K562 (cell line): ENCODE measurements around the gene FREM3. TPM values are rescaled to one million over a fixed set of nuclear protein-coding genes. Genes with fewer than 3 reads are reported as not detected.

Experiments used
- ATAC-seq: fragments of 200-7000 bp; cut with Tn5 transposase; 3 replicates; pipeline ENCODE4 v1.9.1; 2020; ENCODE audit warnings: moderate library complexity
- BruUV-seq: library from RNA; stranded (reverse); fragments of 400-500 nt; replicated peaks from 2 replicates; lab custom pipeline; 2021; lab: Mats Ljungman, UMichigan
- CTCF ChIA-PET: fragments of 300-600 bp; formaldehyde crosslinking; extraction: SDS; loops from one replicate; lab custom pipeline; 2021; ENCODE audit warnings: low intra/inter-chr PET ratio; lab: Yijun Ruan, JAX
- POLR2A ChIA-PET: fragments of 300-600, 350-650 bp; sonication (Branson Sonifier 250); formaldehyde crosslinking; extraction: SDS; loops from one replicate; lab custom pipeline; 2021; ENCODE audit warnings: antibody characterized with exemption, inconsistent platforms; lab: Yijun Ruan, JAX
- DNase-seq, 4 experiments: peaks; one replicate each; pipeline versions ENCODE4 v3.0.0 to v3.0.0-alpha.2; 2011 to 2018; ENCODE audit warnings: low spot score in 3 of 4, mixed read lengths in 3 of 4; ENCODE audit errors: extremely low read depth in 1 of 4
- FAIRE-seq: peaks from 2 replicates; lab custom pipeline; 2011; peaks lifted over from hg19 to GRCh38; lab: Jason Lieb, UNC
- H2AFZ ChIP-seq: 2 replicates; pipeline ENCODE4 v1.6.0; 2011; ENCODE audit warnings: low read depth, low read length, control low read depth, inconsistent platforms
- H3K27ac ChIP-seq: fragments of 200-600 bp; 3 replicates; pipeline ENCODE4 v1.8.0; 2011; ENCODE audit warnings: low read depth, mild to moderate bottlenecking, control low read depth, inconsistent platforms, low read length, moderate library complexity, mixed read lengths; ENCODE audit errors: extremely low read depth
- H3K27me3 ChIP-seq, 2 experiments: fragments of 300-600 bp in 1 of 2; 2 replicates in 1 of 2; 3 replicates in 1 of 2; pipeline versions ENCODE4 v1.6.0 to v1.8.0; 2011; ENCODE audit warnings: inconsistent platforms in 2 of 2, low read length in 2 of 2, mild to moderate bottlenecking in 1 of 2, mixed read lengths in 1 of 2, moderate library complexity in 1 of 2; ENCODE audit not compliant: control insufficient read depth in 2 of 2, insufficient read depth in 2 of 2
- H3K36me3 ChIP-seq: fragments of 300-600 bp; 3 replicates; pipeline ENCODE4 v1.8.0; 2011; ENCODE audit warnings: mild to moderate bottlenecking, low read length, inconsistent platforms; ENCODE audit not compliant: control insufficient read depth, insufficient read depth
- H3K4me1 ChIP-seq, 2 experiments: fragments of 200-600 bp in 1 of 2; replicated peaks in 1 of 2; 2 replicates in 1 of 2; 3 replicates in 1 of 2; pipeline versions ENCODE4 v1.5.1 to v1.8.0; 2011; ENCODE audit warnings: inconsistent platforms in 2 of 2, low read length in 2 of 2, mild to moderate bottlenecking in 1 of 2, mixed read lengths in 1 of 2, moderate library complexity in 1 of 2; ENCODE audit not compliant: control insufficient read depth in 2 of 2, insufficient read depth in 2 of 2
- H3K4me2 ChIP-seq: 2 replicates; pipeline ENCODE4 v1.6.1; 2011; ENCODE audit warnings: low read length, control low read depth, inconsistent platforms, mixed read lengths; ENCODE audit not compliant: insufficient read depth
- H3K4me3 ChIP-seq: fragments of 200-600 bp; sonication (generic), shearing (Covaris generic); 2 replicates; pipeline ENCODE4 v1.5.1; 2016; ENCODE audit warnings: control low read depth, inconsistent platforms
- H3K79me2 ChIP-seq: fragments of 200-600 bp; 3 replicates; pipeline ENCODE4 v1.8.0; 2011; ENCODE audit warnings: low read length, inconsistent platforms; ENCODE audit not compliant: control insufficient read depth, insufficient read depth
- H3K9ac ChIP-seq, 2 experiments: 2 replicates each; pipeline versions ENCODE4 v1.6.0 to v1.6.1; 2011; ENCODE audit warnings: low read depth in 2 of 2, low read length in 2 of 2, control low read depth in 1 of 2, inconsistent platforms in 1 of 2, mild to moderate bottlenecking in 1 of 2, mixed read lengths in 1 of 2; ENCODE audit not compliant: insufficient read depth in 1 of 2
- H3K9me1 ChIP-seq: one replicate; pipeline ENCODE4 v1.6.0; 2011; ENCODE audit warnings: inconsistent platforms, mild to moderate bottlenecking, low read length, moderate library complexity; ENCODE audit not compliant: control insufficient read depth, insufficient read depth
- H3K9me3 ChIP-seq: replicated peaks from 2 replicates; pipeline ENCODE4 v1.5.1; 2011; ENCODE audit warnings: low read depth, low read length, inconsistent platforms; ENCODE audit not compliant: control insufficient read depth, insufficient read depth
- H4K20me1 ChIP-seq: replicated peaks from 2 replicates; pipeline ENCODE4 v1.6.1; 2011; ENCODE audit warnings: low read length, inconsistent platforms, mixed read lengths; ENCODE audit not compliant: control insufficient read depth, insufficient read depth
- BDP1 ChIP-seq: IDR thresholded peaks from 3 replicates; pipeline ENCODE4 v1.6.1; 2011; ENCODE audit not compliant: insufficient read length, insufficient read depth
- BHLHE40 ChIP-seq: IDR thresholded peaks from 2 replicates; pipeline ENCODE4 v1.6.1; 2011; ENCODE audit warnings: low read length, improper control_type of control experiment
- GATA2 ChIP-seq: sonication (generic); formaldehyde crosslinking; IDR thresholded peaks from 2 replicates; pipeline ENCODE4 v1.4.0; 2020; ENCODE audit warnings: mild to moderate bottlenecking, missing genetic modification reagents
- HEY1 ChIP-seq: fragments of 250-450 bp; sonication (Bioruptor Pico); IDR thresholded peaks from 2 replicates; pipeline ENCODE4 v1.5.0; 2020; ENCODE audit warnings: mild to moderate bottlenecking, moderate library complexity, borderline replicate concordance
- RBM39 ChIP-seq: fragments of 200-400 bp; formaldehyde crosslinking; optimal IDR thresholded peaks from 2 replicates; pipeline ENCODE3; 2018; ENCODE audit warnings: low read depth, low read length
- SAP30 ChIP-seq: fragments of 200-600 bp; sonication (generic); IDR thresholded peaks from 2 replicates; pipeline ENCODE4 v1.6.1; 2012; ENCODE audit warnings: borderline replicate concordance, low read depth, mild to moderate bottlenecking, moderate library complexity, low read length, control low read depth, inconsistent platforms; ENCODE audit not compliant: insufficient read depth, poor library complexity, severe bottlenecking
- TBP ChIP-seq: optimal IDR thresholded peaks from 2 replicates; pipeline ENCODE3; 2011; ENCODE audit warnings: low read depth, low read length, improper control_type of control experiment
- ZFP30 ChIP-seq: fragments of 250-450 bp; sonication (Bioruptor Pico); IDR thresholded peaks from 2 replicates; pipeline ENCODE4 v1.8.0; 2022; ENCODE audit warnings: moderate library complexity, mild to moderate bottlenecking, inconsistent platforms, borderline replicate concordance
- ZKSCAN8 ChIP-seq: fragments of 200-800 bp; sonication (Bioruptor generic); IDR thresholded peaks from 2 replicates; pipeline ENCODE4 v1.6.1; 2016; ENCODE audit warnings: missing genetic modification characterization, missing compliant biosample characterization
- ZNF124 ChIP-seq: sonication (generic); formaldehyde crosslinking; IDR thresholded peaks from 2 replicates; pipeline ENCODE4 v1.8.1; 2022; ENCODE audit warnings: missing genetic modification reagents
- ZNF354B ChIP-seq: fragments of 250-450 bp; sonication (Bioruptor Pico); IDR thresholded peaks from 2 replicates; pipeline ENCODE4 v1.4.0; 2020
- ZNF408 ChIP-seq: fragments of 250-450 bp; sonication (Bioruptor Pico); IDR thresholded peaks from 2 replicates; pipeline ENCODE4 v1.4.0; 2020; ENCODE audit warnings: low read depth, mild to moderate bottlenecking, moderate library complexity
- ZNF79 ChIP-seq: fragments of 250-450 bp; sonication (Bioruptor Pico); IDR thresholded peaks from 2 replicates; pipeline ENCODE4 v1.4.0; 2020; ENCODE audit warnings: low read depth, mild to moderate bottlenecking, moderate library complexity
- WGBS: fragments of 100-300 bp; shearing (Covaris generic); methylation state at CpG from one replicate; pipeline ENCODE4 v1.1.6; 2016; ENCODE audit warnings: low coverage, mixed read lengths; ENCODE audit not compliant: insufficient coverage; ENCODE audit errors: missing lambda C conversion rate; 5-methylcytosine and 5-hydroxymethylcytosine counted together
- in situ Hi-C: fragments of 300-500 bp; cut with MboI; formaldehyde crosslinking; loops from 4 replicates; pipeline ENCODE4 v1.15.0; 2018; ENCODE audit warnings: inconsistent platforms, mixed read lengths
- intact Hi-C: fragments of 100-400 bp; cut with micrococcal nuclease; formaldehyde crosslinking; loops from 2 replicates; pipeline ENCODE4 v1.14.2; 2022
- polyA plus RNA-seq, 8 experiments: library from polyadenylated mRNA; depleted of rRNA in 4 of 8; stranded (reverse) in 5 of 8; unstranded in 3 of 8; fragments of >200 nt; fragmentation: Nextera tagmentation in 2 of 8; fragmentation: Illumina TruSeq in 1 of 8; extraction: Ambion mirVana in 2 of 8; extraction: Trizol in 1 of 8; gene quantifications; 2 replicates each; pipeline versions ENCODE4 v1.2.1 to v1.2.3, GENCODE V29; 2011 to 2014; ENCODE audit warnings: inconsistent platforms in 1 of 8, missing spikeins in 1 of 8
- total RNA-seq, 7 experiments: library from RNA; depleted of rRNA in 6 of 7; stranded (reverse); fragments of >200 nt in 6 of 7; fragmentation: Illumina TruSeq in 2 of 7; extraction: Trizol in 2 of 7; gene quantifications; 2 replicates each; pipeline versions ENCODE4 v1.2.1 to v1.2.3, GENCODE V29; 2011 to 2021; ENCODE audit warnings: low replicate concordance in 1 of 7
- TF ChIP-seq, protein P1 (sequence below): fragments of 450-650 bp; IDR thresholded peaks from 2 replicates; pipeline ENCODE4 v1.6.1; 2016; ENCODE audit warnings: mild to moderate bottlenecking, moderate library complexity

The FREM3 gene
- total and polyA plus RNA-seq, 9 of the 15 experiments (the other 6 are each of a cell fraction or from before 2014, with no cell fraction given) = not detected

DNA sequence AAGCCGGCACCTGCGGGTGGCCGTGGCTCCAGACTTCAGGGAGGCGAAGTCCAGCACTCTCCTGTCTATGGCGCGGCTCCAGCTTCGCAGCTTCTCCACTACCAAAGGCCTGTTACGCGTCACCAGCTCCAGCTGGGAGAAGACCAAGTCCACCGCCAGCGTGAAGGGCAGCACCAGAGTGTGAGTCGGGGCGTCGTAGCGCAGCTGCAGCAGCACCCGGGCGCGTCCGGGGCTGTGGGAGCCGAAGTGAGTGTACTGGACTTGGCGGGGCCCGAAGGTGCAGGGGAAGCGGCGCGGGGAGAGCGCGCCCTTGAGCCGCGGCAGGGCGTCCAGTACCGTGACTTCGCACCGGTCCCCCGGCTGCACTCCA lies 444 bp downstream of the FREM3 start:
- Histone ChIP-seq H3K9me1 (no peaks in the 10 kb centered on the region), H3K9me3 (no peaks in the 10 kb centered on the region), H3K4me1 (peaks cover 0 to 18% of the 10 kb centered on the region in 2 experiments; a peak in 3 of 5 replicates), H3K27ac (no peak overlapping the region), H3K4me2 (no peak overlapping the region), H2AFZ (no peak overlapping the region), H3K79me2 (no peaks in the 10 kb centered on the region), H4K20me1 (no peaks in the 10 kb centered on the region), H3K9ac (no peak overlapping the region), H3K36me3 (no peaks in the 10 kb centered on the region), H3K27me3 (peaks cover 13 to 41% of the 10 kb centered on the region in 2 experiments), H3K4me3 (no peak overlapping the region)
- intact Hi-C loops = no loop called here
- FAIRE-seq (no peak), DNase-seq (no peak), ATAC-seq (no peak)
- POLR2A ChIA-PET = no interaction called here
- no TSS peak for BruUV-seq
- WGBS = 41% methylated on average over 18 of the region's 34 CpGs
- CTCF ChIA-PET = no interaction called here
- in situ Hi-C loops = no loop called here
- TF ChIP-seq SAP30 (no peak), HEY1 (CRISPR knock-in tag) (no peak), ZNF354B (CRISPR knock-in tag) (no peak), RBM39 (no peak), TBP (no peak), ZNF408 (no peak), ZNF79 (CRISPR knock-in tag) (no peak), BDP1 (no peak), GATA2 (no peak), ZKSCAN8 (no peak), ZNF124 (no peak), BHLHE40 (no peak), ZFP30 (CRISPR knock-in tag) (no peak)
- TF ChIP-seq, protein P1, sequence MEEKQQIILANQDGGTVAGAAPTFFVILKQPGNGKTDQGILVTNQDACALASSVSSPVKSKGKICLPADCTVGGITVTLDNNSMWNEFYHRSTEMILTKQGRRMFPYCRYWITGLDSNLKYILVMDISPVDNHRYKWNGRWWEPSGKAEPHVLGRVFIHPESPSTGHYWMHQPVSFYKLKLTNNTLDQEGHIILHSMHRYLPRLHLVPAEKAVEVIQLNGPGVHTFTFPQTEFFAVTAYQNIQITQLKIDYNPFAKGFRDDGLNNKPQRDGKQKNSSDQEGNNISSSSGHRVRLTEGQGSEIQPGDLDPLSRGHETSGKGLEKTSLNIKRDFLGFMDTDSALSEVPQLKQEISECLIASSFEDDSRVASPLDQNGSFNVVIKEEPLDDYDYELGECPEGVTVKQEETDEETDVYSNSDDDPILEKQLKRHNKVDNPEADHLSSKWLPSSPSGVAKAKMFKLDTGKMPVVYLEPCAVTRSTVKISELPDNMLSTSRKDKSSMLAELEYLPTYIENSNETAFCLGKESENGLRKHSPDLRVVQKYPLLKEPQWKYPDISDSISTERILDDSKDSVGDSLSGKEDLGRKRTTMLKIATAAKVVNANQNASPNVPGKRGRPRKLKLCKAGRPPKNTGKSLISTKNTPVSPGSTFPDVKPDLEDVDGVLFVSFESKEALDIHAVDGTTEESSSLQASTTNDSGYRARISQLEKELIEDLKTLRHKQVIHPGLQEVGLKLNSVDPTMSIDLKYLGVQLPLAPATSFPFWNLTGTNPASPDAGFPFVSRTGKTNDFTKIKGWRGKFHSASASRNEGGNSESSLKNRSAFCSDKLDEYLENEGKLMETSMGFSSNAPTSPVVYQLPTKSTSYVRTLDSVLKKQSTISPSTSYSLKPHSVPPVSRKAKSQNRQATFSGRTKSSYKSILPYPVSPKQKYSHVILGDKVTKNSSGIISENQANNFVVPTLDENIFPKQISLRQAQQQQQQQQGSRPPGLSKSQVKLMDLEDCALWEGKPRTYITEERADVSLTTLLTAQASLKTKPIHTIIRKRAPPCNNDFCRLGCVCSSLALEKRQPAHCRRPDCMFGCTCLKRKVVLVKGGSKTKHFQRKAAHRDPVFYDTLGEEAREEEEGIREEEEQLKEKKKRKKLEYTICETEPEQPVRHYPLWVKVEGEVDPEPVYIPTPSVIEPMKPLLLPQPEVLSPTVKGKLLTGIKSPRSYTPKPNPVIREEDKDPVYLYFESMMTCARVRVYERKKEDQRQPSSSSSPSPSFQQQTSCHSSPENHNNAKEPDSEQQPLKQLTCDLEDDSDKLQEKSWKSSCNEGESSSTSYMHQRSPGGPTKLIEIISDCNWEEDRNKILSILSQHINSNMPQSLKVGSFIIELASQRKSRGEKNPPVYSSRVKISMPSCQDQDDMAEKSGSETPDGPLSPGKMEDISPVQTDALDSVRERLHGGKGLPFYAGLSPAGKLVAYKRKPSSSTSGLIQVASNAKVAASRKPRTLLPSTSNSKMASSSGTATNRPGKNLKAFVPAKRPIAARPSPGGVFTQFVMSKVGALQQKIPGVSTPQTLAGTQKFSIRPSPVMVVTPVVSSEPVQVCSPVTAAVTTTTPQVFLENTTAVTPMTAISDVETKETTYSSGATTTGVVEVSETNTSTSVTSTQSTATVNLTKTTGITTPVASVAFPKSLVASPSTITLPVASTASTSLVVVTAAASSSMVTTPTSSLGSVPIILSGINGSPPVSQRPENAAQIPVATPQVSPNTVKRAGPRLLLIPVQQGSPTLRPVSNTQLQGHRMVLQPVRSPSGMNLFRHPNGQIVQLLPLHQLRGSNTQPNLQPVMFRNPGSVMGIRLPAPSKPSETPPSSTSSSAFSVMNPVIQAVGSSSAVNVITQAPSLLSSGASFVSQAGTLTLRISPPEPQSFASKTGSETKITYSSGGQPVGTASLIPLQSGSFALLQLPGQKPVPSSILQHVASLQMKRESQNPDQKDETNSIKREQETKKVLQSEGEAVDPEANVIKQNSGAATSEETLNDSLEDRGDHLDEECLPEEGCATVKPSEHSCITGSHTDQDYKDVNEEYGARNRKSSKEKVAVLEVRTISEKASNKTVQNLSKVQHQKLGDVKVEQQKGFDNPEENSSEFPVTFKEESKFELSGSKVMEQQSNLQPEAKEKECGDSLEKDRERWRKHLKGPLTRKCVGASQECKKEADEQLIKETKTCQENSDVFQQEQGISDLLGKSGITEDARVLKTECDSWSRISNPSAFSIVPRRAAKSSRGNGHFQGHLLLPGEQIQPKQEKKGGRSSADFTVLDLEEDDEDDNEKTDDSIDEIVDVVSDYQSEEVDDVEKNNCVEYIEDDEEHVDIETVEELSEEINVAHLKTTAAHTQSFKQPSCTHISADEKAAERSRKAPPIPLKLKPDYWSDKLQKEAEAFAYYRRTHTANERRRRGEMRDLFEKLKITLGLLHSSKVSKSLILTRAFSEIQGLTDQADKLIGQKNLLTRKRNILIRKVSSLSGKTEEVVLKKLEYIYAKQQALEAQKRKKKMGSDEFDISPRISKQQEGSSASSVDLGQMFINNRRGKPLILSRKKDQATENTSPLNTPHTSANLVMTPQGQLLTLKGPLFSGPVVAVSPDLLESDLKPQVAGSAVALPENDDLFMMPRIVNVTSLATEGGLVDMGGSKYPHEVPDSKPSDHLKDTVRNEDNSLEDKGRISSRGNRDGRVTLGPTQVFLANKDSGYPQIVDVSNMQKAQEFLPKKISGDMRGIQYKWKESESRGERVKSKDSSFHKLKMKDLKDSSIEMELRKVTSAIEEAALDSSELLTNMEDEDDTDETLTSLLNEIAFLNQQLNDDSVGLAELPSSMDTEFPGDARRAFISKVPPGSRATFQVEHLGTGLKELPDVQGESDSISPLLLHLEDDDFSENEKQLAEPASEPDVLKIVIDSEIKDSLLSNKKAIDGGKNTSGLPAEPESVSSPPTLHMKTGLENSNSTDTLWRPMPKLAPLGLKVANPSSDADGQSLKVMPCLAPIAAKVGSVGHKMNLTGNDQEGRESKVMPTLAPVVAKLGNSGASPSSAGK = no peak
